Inferior parietal cortex (tissue), 1 donor: Measurements from ENCODE around the gene HTATSF1.

Experiments used
- DNase-seq: peaks from one replicate; pipeline ENCODE4 v3.0.0-alpha.2; 2016; ENCODE audit errors: extremely low spot score

Gene HTATSF1

GRCh38 chrX:136497556-136498052, at the start of gene HTATSF1:
TSS of gene HTATSF1 (plus strand) at chrX:136497592. CDS start at chrX:136497685, 93 bp downstream.
- no peak for DNase-seq

GRCh38 chrX:136447968-136448367, 49.4 kb upstream of the HTATSF1 start:
- no peak for DNase-seq

- DNase-seq: no peak
Observed at GRCh38 chrX:136450050-136450830, 47.2 kb upstream of the HTATSF1 start.

- DNase-seq: no peak
Observed at GRCh38 chrX:136452614-136453013, 44.8 kb upstream of the HTATSF1 start.

- DNase-seq: no peak
Observed at GRCh38 chrX:136453114-136453513, 44.3 kb upstream of the HTATSF1 start.

GRCh38 chrX:136453771-136454170, 43.6 kb upstream of the HTATSF1 start:
- DNase-seq: no peak

GRCh38 chrX:136456133-136456532, 41.3 kb upstream of the HTATSF1 start:
- DNase-seq: no peak

GRCh38 chrX:136457303-136457917, 40.0 kb upstream of the HTATSF1 start:
- no peak for DNase-seq

GRCh38 chrX:136464589-136464988, 32.8 kb upstream of the HTATSF1 start:
- DNase-seq: no peak

GRCh38 chrX:136467303-136467702, 30.1 kb upstream of the HTATSF1 start:
- no peak for DNase-seq

GRCh38 chrX:136468391-136469103, 28.8 kb upstream of the HTATSF1 start:
- DNase-seq: no peak

- DNase-seq: no peak
Observed at GRCh38 chrX:136473663-136474062, 23.7 kb upstream of the HTATSF1 start.

GRCh38 chrX:136475236-136475635, 22.2 kb upstream of the HTATSF1 start:
- DNase-seq: peak; percentile 3

GRCh38 chrX:136476501-136476900, 20.9 kb upstream of the HTATSF1 start:
- no peak for DNase-seq

GRCh38 chrX:136477026-136477425, 20.4 kb upstream of the HTATSF1 start:
- no peak for DNase-seq

GRCh38 chrX:136480383-136480782, 17.0 kb upstream of the HTATSF1 start:
- no peak for DNase-seq

GRCh38 chrX:136487647-136488046, 9.7 kb upstream of the HTATSF1 start, which contains the start of gene BRS3:
TSS of gene BRS3 (plus strand) at chrX:136487947. CDS start at chrX:136488115, 168 bp downstream.
- no peak for DNase-seq

GRCh38 chrX:136488706-136489105, 8.7 kb upstream of the HTATSF1 start:
- no peak for DNase-seq

GRCh38 chrX:136491832-136492231, 5.6 kb upstream of the HTATSF1 start:
- DNase-seq: no peak

- DNase-seq: no peak
Observed at GRCh38 chrX:136493011-136493410, 4.4 kb upstream of the HTATSF1 start.

- DNase-seq: no peak
Observed at GRCh38 chrX:136495043-136495442, 2.3 kb upstream of the HTATSF1 start.

- no peak for DNase-seq
Observed at GRCh38 chrX:136496186-136496763, 1.1 kb upstream of the HTATSF1 start.
